ENCODE measurements around the gene FLOT1.
"Not testable (repeated sequence)": the region's sequence is repeated elsewhere in the genome, so short reads cannot be mapped to it uniquely, and the experiment has no call there.

Gene FLOT1

DNA sequence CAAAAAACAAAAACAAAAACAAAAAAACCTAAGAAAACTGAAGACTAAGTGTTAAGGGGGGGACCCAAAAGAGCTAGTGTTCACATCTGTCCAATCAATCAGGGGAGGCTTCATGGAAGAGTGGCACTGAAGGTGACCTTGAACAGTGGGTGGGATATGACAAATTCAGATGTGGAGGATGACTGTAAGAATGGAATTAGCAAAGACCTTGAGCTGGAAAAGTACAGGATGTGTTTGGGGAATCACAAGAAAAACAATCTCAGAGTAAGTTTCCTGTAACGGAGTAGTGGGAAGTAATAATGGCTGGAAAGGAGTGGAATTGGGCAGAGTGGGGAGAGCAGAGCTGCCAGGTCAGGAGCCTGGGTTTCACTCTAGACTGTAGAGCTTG, 4.8 kb upstream of the FLOT1 start:
- no peak for DNase-seq (ENCODE audit: low read depth)

- DNase-seq (ENCODE audit: low read depth): peak; percentile 86
Measured at GRCh38 chr6:30744054-30744805, 1.7 kb upstream of the FLOT1 start, which contains the start of gene IER3. IER3 (minus strand) TSS chr6:30744547; CDS start chr6:30744518, 29 bp downstream.

GRCh38 chr6:30743099-30744053, 889 bp upstream of the FLOT1 start:
- no peak for DNase-seq (ENCODE audit: low read depth)

DNA sequence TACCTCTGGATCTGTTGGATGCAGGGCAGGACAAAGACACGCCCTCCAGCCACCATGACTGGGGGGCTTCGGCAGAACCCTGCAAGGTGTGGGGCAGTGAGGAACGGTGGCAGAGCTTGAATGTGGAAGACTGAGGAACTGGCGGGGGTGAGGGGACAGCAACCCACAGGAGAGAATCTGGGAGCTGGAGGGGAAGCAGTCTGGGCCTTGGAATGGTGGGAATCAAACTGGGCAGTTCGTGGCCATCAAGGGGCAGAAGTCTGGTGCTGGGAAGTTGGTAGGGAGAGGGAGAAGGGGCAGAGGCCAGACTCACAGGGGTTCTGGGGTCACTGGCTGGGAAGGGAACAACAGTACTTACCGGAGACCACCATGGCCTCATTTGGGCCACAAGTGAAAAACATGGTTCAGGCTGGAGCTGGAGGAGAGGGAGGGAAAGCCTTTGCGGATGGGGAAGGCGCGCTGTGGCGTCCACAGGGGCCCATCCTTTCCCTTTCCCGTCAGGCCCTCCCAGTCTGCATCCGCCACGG, 635 bp downstream of the FLOT1 start:
- DNase-seq (ENCODE audit: low read depth): no peak

GRCh38 chr6:30741063-30741779, 1.3 kb downstream of the FLOT1 start:
- DNase-seq (ENCODE audit: low read depth): no peak

GRCh38 chr6:30740540-30740870, 2.0 kb downstream of the FLOT1 start:
- no peak for DNase-seq (ENCODE audit: low read depth)

GRCh38 chr6:30738532-30738931, 4.0 kb downstream of the FLOT1 start:
- no peak for DNase-seq (ENCODE audit: low read depth)

GRCh38 chr6:30735668-30736314, 6.7 kb downstream of the FLOT1 start:
- no peak for DNase-seq (ENCODE audit: low read depth)

GRCh38 chr6:30732237-30732943, 10.1 kb downstream of the FLOT1 start:
- DNase-seq (ENCODE audit: low read depth): no peak

GRCh38 chr6:30730601-30731435, 11.7 kb downstream of the FLOT1 start:
- DNase-seq (ENCODE audit: low read depth): no peak

DNA sequence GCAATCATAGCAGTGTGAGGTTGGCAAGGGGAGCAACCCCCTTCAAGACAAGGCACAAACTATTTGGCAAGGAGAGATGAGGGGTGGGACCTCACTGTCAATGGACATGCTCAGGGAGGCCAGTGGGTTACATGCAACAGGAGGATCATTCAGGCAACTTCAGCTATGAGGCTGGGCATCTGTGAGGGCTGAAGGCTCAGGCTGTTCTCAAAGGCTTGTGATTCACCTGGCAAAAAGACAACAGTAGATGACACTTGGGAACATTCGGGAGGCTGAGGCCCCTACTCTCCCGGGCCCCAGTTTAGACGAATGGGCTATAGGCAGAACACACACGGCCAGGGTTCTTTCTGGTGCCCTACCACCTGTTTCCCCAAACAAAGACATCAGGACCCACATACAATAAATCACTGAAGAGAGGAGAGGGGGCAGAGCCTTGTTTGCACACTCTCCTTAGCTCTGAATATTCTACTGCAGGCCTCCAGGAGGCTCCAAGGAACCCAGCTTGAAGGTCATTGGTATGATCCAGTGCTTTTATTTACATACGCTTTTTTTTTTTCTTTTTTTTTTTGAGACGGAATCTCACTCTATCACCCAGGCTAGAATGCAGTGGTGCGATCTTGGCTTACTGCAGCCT, 14.4 kb downstream of the FLOT1 start:
- no peak for DNase-seq (ENCODE audit: low read depth)

GRCh38 chr6:30726506-30727413, 15.7 kb downstream of the FLOT1 start:
- no peak for DNase-seq (ENCODE audit: low read depth)

DNA sequence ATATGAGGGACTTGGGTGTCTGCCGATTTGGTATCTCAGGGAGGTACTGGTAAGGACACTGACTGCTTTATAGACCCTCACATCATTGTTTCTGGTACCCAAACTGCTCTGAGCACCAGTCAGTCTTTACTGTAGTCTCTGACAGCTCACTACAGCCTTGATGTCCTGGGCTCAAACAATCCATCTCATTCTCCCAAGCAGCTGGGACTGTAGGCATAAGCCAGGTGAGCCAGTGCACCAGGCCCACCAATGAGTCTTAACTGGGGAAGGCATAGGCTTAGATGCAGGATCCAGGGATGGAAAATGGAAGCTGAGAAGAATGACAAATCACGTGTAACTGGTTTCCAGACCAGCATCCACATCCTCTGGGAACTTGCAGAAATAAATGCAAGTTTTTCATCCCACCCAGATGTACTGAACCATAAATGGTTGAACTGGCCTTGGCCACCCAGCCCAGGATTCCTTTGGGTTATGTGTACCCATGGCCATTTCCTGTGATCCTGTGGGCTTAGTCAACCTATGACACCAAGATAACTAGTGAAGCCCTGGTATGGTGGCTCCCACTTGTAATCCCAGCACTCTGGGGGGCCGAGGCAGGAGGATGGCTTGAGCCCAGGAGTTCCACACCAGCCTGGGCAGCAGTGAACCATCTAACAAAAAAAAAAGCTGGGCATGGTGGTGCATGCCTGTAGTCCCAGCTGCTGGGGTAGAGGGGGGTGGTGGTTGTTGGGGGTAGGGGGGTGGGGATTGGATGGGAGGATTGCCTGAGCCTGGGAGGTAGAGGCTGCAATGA, 16.6 kb downstream of the FLOT1 start:
- DNase-seq (ENCODE audit: low read depth): no peak

DNA sequence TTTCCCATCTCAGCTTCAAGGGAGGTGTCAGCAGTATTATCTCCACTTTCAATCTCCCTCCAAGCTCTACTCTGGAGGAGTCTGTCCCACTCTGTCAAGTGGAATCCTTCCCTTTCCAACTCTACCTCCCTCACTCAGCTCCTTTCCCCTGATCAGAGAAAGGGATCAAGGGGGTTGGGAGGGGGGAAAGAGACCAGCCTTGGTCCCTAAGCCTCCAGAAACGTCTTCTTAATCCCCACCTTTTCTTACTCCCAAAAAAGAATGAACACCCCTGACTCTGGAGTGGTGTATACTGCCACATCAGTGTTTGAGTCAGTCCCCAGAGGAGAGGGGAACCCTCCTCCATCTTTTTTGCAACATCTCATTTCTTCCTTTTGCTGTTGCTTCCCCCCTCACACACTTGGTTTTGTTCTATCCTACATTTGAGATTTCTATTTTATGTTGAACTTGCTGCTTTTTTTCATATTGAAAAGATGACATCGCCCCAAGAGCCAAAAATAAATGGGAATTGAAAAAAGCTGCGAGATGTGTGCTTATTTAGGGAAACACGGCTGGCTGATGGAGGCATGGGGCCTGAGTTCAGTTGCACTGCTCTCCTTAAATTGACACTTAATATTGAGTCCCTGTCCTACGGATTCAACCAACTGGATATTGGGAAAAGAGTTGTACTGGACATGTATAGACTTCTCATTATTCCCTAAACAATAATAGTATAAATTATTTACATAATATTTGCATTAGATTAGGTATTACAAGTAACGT, 17.4 kb downstream of the FLOT1 start:
- no peak for DNase-seq (ENCODE audit: low read depth)

DNA sequence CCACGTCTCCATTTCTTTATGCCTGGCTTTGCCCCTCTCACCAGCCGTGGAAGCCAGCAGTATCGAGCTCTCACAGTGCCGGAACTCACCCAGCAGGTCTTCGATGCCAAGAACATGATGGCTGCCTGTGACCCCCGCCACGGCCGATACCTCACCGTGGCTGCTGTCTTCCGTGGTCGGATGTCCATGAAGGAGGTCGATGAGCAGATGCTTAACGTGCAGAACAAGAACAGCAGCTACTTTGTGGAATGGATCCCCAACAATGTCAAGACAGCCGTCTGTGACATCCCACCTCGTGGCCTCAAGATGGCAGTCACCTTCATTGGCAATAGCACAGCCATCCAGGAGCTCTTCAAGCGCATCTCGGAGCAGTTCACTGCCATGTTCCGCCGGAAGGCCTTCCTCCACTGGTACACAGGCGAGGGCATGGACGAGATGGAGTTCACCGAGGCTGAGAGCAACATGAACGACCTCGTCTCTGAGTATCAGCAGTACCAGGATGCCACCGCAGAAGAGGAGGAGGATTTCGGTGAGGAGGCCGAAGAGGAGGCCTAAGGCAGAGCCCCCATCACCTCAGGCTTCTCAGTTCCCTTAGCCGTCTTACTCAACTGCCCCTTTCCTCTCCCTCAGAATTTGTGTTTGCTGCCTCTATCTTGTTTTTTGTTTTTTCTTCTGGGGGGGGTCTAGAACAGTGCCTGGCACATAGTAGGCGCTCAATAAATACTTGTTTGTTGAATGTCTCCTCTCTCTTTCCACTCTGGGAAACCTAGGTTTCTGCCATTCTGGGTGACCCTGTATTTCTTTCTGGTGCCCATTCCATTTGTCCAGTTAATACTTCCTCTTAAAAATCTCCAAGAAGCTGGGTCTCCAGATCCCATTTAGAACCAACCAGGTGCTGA, 18.4 kb downstream of the FLOT1 start:
- not testable (repeated sequence) for DNase-seq (ENCODE audit: low read depth)

Measured in HS-27A (cell line).